GM12878 (cell line): Measurements from ENCODE around the gene MACROD2. TPM values are rescaled to one million over a fixed set of nuclear protein-coding genes. Genes with fewer than 3 reads are reported as not detected.

Source experiments
- ATAC-seq: fragments of 200-7000 bp; cut with Tn5 transposase; 3 replicates; pipeline ENCODE4 v1.9.1; 2020; ENCODE audit warnings: mild to moderate bottlenecking, moderate library complexity
- BruUV-seq: library from RNA; stranded (reverse); fragments of 400-500 nt; replicated peaks from 2 replicates; lab custom pipeline; 2021; lab: Mats Ljungman, UMichigan
- CTCF ChIA-PET: fragments of 300-600 bp; sonication (Branson Sonifier 250); formaldehyde crosslinking; extraction: SDS; loops from one replicate; lab custom pipeline; 2021; ENCODE audit warnings: inconsistent platforms; lab: Yijun Ruan, JAX
- POLR2A ChIA-PET: fragments of 350-600 bp; formaldehyde crosslinking; extraction: SDS; loops from one replicate; lab custom pipeline; 2021; ENCODE audit warnings: inconsistent platforms; lab: Charles Lee
- RAD21 ChIA-PET: fragments of 300-600 bp; sonication (Branson Sonifier 250); formaldehyde crosslinking; loops from one replicate; lab custom pipeline; 2023; ENCODE audit warnings: antibody characterized with exemption; ENCODE audit not compliant: unreplicated experiment; lab: Charles Lee
- SMC1A ChIA-PET: fragments of 300-600 bp; sonication (Branson Sonifier 250); formaldehyde crosslinking; loops from one replicate; lab custom pipeline; 2023; ENCODE audit not compliant: unreplicated experiment, uncharacterized antibody; lab: Charles Lee
- DNase-seq: peaks from one replicate; pipeline ENCODE4 v3.0.0-alpha.2; 2011; ENCODE audit warnings: low read depth, low spot score
- FAIRE-seq: peaks from 3 replicates; lab custom pipeline; 2011; peaks lifted over from hg19 to GRCh38; lab: Jason Lieb, UNC
- H2AFZ ChIP-seq: 2 replicates; pipeline ENCODE4 v1.6.0; 2011; ENCODE audit warnings: low read depth, low read length, control low read depth; ENCODE audit not compliant: control insufficient read depth
- H3K27ac ChIP-seq: 2 replicates; pipeline ENCODE4 v1.5.1; 2011; ENCODE audit warnings: control low read depth; ENCODE audit not compliant: control insufficient read depth, insufficient read depth
- H3K27me3 ChIP-seq, 2 experiments: replicated peaks in 1 of 2; 2 replicates each; pipeline versions ENCODE4 v1.6.0 to v1.6.1; 2011; ENCODE audit warnings: low read length in 1 of 2; ENCODE audit not compliant: control insufficient read depth in 2 of 2, insufficient read depth in 2 of 2
- H3K36me3 ChIP-seq, 2 experiments: 2 replicates each; pipeline ENCODE4 v1.5.1; 2011; ENCODE audit warnings: low read length in 1 of 2; ENCODE audit not compliant: control insufficient read depth in 2 of 2, insufficient read depth in 2 of 2
- H3K4me1 ChIP-seq: 2 replicates; pipeline ENCODE4 v1.6.1; 2011; ENCODE audit warnings: mild to moderate bottlenecking, low read length, moderate library complexity, mixed read lengths; ENCODE audit not compliant: control insufficient read depth, insufficient read depth
- H3K4me2 ChIP-seq: 2 replicates; pipeline ENCODE4 v1.6.0; 2011; ENCODE audit warnings: control low read depth; ENCODE audit not compliant: control insufficient read depth, insufficient read depth
- H3K4me3 ChIP-seq: fragments of 200-600 bp; sonication (generic); 2 replicates; pipeline ENCODE4 v1.5.1; 2016
- H3K79me2 ChIP-seq: 2 replicates; pipeline ENCODE4 v1.6.0; 2011; ENCODE audit warnings: low read length; ENCODE audit not compliant: control insufficient read depth, insufficient read depth
- H3K9ac ChIP-seq: 2 replicates; pipeline ENCODE4 v1.8.0; 2011; ENCODE audit warnings: low read length, control low read depth, mixed read lengths; ENCODE audit not compliant: control insufficient read depth, insufficient read depth
- H3K9me3 ChIP-seq: replicated peaks from 3 replicates; pipeline ENCODE4 v1.5.1; 2011; ENCODE audit warnings: mild to moderate bottlenecking, low read length; ENCODE audit not compliant: control insufficient read depth, insufficient read depth
- H4K20me1 ChIP-seq: 2 replicates; pipeline ENCODE4 v1.6.0; 2011; ENCODE audit not compliant: control insufficient read depth, insufficient read depth
- ASH2L ChIP-seq: fragments of 300-600, 200-600 bp; sonication (generic); IDR thresholded peaks from 2 replicates; pipeline ENCODE4 v1.6.1; 2017; ENCODE audit warnings: low read depth, mild to moderate bottlenecking, borderline replicate concordance
- ATF7 ChIP-seq: fragments of 450-650 bp; IDR thresholded peaks from 2 replicates; pipeline ENCODE4 v1.6.1; 2016; ENCODE audit warnings: low read depth, mild to moderate bottlenecking
- CREM ChIP-seq: IDR thresholded peaks from 2 replicates; pipeline ENCODE4 v1.6.1; 2014; ENCODE audit warnings: antibody characterized with exemption, low read depth
- IKZF2 ChIP-seq, 2 experiments: fragments of 450-650 bp; IDR thresholded peaks; 2 replicates each; pipeline ENCODE4 v1.6.1; 2017; ENCODE audit warnings: mild to moderate bottlenecking in 2 of 2, moderate library complexity in 2 of 2
- MEF2B ChIP-seq: fragments of 450-650 bp; IDR thresholded peaks from 2 replicates; pipeline ENCODE4 v1.6.1; 2018; ENCODE audit warnings: mild to moderate bottlenecking, moderate library complexity; ENCODE audit not compliant: partially characterized antibody, poor library complexity, severe bottlenecking
- NR2C2 ChIP-seq: IDR thresholded peaks from 2 replicates; pipeline ENCODE4 v1.6.1; 2011; ENCODE audit warnings: borderline replicate concordance, low read depth; ENCODE audit not compliant: control insufficient read depth, insufficient read length
- PAX8 ChIP-seq: fragments of 450-650 bp; IDR thresholded peaks from 2 replicates; pipeline ENCODE4 v1.6.1; 2017; ENCODE audit warnings: mild to moderate bottlenecking, moderate library complexity
- POU2F2 ChIP-seq: IDR thresholded peaks from 3 replicates; pipeline ENCODE4 v1.6.1; 2011; ENCODE audit warnings: low read depth, mild to moderate bottlenecking, low read length, borderline replicate concordance
- RB1 ChIP-seq: fragments of 450-650 bp; formaldehyde crosslinking; IDR thresholded peaks from 2 replicates; pipeline ENCODE4 v1.6.1; 2017; ENCODE audit warnings: mild to moderate bottlenecking, borderline replicate concordance
- SIX5 ChIP-seq: IDR thresholded peaks from 2 replicates; pipeline ENCODE4 v1.6.1; 2011; ENCODE audit warnings: mild to moderate bottlenecking, low read depth, low read length, moderate library complexity; ENCODE audit not compliant: severe bottlenecking
- TCF7 ChIP-seq: IDR thresholded peaks from 2 replicates; pipeline ENCODE4 v1.6.1; 2014; ENCODE audit warnings: antibody characterized with exemption, borderline replicate concordance
- WGBS: methylation state at CpG from one replicate; pipeline ENCODE4 v1.1.6; 2016; ENCODE audit warnings: low lambda C conversion rate; ENCODE audit not compliant: insufficient replicate concordance, insufficient coverage; ENCODE audit errors: missing lambda C conversion rate; 5-methylcytosine and 5-hydroxymethylcytosine counted together
- in situ Hi-C: fragments of 300-500 bp; cut with MboI; formaldehyde crosslinking; loops from 9 replicates; pipeline ENCODE4 v1.14.3; 2018; ENCODE audit warnings: mixed read lengths
- intact Hi-C: fragments of 100-400 bp; cut with micrococcal nuclease; formaldehyde crosslinking; loops from one replicate; pipeline ENCODE4 v1.14.2; 2022; ENCODE audit not compliant: unreplicated experiment
- polyA plus RNA-seq, 11 experiments: library from polyadenylated mRNA; depleted of rRNA in 4 of 11; unstranded in 6 of 11; stranded (reverse) in 5 of 11; fragments of >200 nt; fragmentation: Nextera tagmentation in 4 of 11; fragmentation: Illumina TruSeq in 1 of 11; extraction: Ambion mirVana in 4 of 11; extraction: Trizol in 1 of 11; gene quantifications; 1 replicate in 1 of 11; 2 replicates in 10 of 11; pipeline versions ENCODE4 v1.2.1 to v1.2.3, GENCODE V29; 2011 to 2016; ENCODE audit warnings: inconsistent platforms in 2 of 11, missing spikeins in 2 of 11, low read depth in 1 of 11
- total RNA-seq, 4 experiments: library from RNA; depleted of rRNA in 3 of 4; stranded (reverse); fragments of >200 nt in 3 of 4; fragmentation: Illumina TruSeq in 1 of 4; extraction: Trizol in 1 of 4; gene quantifications; 2 replicates each; pipeline versions ENCODE4 v1.2.1 to v1.2.3, GENCODE V29; 2013 to 2021
- TF ChIP-seq, protein P1 (sequence below): fragments of 450-650 bp; IDR thresholded peaks from 2 replicates; pipeline ENCODE4 v1.6.1; 2017; ENCODE audit warnings: mild to moderate bottlenecking
- TF ChIP-seq, protein P2 (sequence below): fragments of 450-650 bp; IDR thresholded peaks from 2 replicates; pipeline ENCODE4 v1.6.1; 2017; ENCODE audit warnings: low read depth, mild to moderate bottlenecking, moderate library complexity

MACROD2 gene
- total and polyA plus RNA-seq, 10 of the 15 experiments (the other 5 are each of a cell fraction or from before 2014, with no cell fraction given), result 1.1 to 21.5 (median 2.2) TPM

DNA sequence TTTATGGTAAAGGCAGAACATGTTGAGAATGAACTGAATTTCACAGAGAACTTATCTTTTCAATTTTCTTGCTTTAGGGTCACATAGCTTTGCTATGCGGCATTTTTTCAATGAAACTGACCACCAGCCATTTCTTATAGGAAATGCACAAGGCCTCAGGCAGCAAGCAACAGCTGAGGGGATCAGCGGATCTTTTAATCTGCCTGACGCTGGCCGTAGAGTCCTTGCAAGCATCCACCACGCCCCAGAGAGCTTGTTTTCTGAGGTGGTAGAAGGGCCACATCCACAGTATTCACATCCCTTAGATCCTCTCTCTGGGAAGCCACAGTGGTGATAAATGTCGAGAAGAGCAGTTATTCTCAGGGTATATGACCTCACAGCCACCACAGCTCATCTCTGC is 307.8 kb downstream of the MACROD2 start:
- ChIA-PET POLR2A (no interaction called here), RAD21 (interaction anchor here (0.7 kb wide), 1 partner anchor 1186 kb away, joined by 3 read pairs; no protein-coding TSS in a partner anchor), CTCF (interaction anchor here (0.6 kb wide), 1 partner anchor 762 kb away, joined by 4 read pairs; no protein-coding TSS in a partner anchor), SMC1A (no interaction called here)
- Histone ChIP-seq H2AFZ (no peak overlapping the region), H3K4me2 (no peak overlapping the region), H3K27ac (no peak overlapping the region), H4K20me1 (no peaks in the 10 kb centered on the region), H3K9ac (no peak overlapping the region), H3K27me3 (no peaks in the 10 kb centered on the region), H3K36me3 (no peaks in the 10 kb centered on the region), H3K4me1 (no peaks in the 10 kb centered on the region), H3K4me3 (no peak overlapping the region), H3K79me2 (no peaks in the 10 kb centered on the region), H3K9me3 (no peaks in the 10 kb centered on the region)
- ATAC-seq, result no peak
- BruUV-seq, result no TSS peak
- no peak for DNase-seq
- in situ Hi-C loops (no loop called here), intact Hi-C loops (no loop called here)
- no peak for FAIRE-seq
- WGBS, result 50% methylated on average over 6 of the region's 6 CpGs
- TF ChIP-seq, protein P1, sequence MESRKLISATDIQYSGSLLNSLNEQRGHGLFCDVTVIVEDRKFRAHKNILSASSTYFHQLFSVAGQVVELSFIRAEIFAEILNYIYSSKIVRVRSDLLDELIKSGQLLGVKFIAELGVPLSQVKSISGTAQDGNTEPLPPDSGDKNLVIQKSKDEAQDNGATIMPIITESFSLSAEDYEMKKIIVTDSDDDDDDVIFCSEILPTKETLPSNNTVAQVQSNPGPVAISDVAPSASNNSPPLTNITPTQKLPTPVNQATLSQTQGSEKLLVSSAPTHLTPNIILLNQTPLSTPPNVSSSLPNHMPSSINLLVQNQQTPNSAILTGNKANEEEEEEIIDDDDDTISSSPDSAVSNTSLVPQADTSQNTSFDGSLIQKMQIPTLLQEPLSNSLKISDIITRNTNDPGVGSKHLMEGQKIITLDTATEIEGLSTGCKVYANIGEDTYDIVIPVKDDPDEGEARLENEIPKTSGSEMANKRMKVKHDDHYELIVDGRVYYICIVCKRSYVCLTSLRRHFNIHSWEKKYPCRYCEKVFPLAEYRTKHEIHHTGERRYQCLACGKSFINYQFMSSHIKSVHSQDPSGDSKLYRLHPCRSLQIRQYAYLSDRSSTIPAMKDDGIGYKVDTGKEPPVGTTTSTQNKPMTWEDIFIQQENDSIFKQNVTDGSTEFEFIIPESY, result no peak
- TF ChIP-seq MEF2B, result no peak
- TF ChIP-seq NR2C2, result no peak
- TF ChIP-seq ASH2L, result no peak
- TF ChIP-seq, protein P2, sequence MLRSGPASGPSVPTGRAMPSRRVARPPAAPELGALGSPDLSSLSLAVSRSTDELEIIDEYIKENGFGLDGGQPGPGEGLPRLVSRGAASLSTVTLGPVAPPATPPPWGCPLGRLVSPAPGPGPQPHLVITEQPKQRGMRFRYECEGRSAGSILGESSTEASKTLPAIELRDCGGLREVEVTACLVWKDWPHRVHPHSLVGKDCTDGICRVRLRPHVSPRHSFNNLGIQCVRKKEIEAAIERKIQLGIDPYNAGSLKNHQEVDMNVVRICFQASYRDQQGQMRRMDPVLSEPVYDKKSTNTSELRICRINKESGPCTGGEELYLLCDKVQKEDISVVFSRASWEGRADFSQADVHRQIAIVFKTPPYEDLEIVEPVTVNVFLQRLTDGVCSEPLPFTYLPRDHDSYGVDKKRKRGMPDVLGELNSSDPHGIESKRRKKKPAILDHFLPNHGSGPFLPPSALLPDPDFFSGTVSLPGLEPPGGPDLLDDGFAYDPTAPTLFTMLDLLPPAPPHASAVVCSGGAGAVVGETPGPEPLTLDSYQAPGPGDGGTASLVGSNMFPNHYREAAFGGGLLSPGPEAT, result no peak
- no peak for TF ChIP-seq SIX5
- TF ChIP-seq TCF7, result no peak
- no peak for TF ChIP-seq IKZF2 (IDR thresholded peaks at IDR 0.05)
- TF ChIP-seq ATF7, result no peak
- TF ChIP-seq PAX8, result no peak
- TF ChIP-seq POU2F2, result no peak
- no peak for TF ChIP-seq RB1
- no peak for TF ChIP-seq CREM
